Activated CD4-positive, alpha-beta T cell treated with anti-CD3 and anti-CD28 coated beads for 36 hours (primary cell): Measurements from ENCODE around the gene DDX10. TPM values are rescaled to one million over a fixed set of nuclear protein-coding genes. Genes with fewer than 3 reads are reported as not detected.
A peak's percentile ranks its signal among the peaks of the same experiment; 100 is the strongest.

Source experiments
- ATAC-seq: fragments of 200-7000 bp; cut with Tn5 transposase; one replicate; pipeline ENCODE4 v1.10.0; 2021; ENCODE audit warnings: mild to moderate bottlenecking, moderate library complexity
- CTCF ChIA-PET: fragments of 350-600 bp; sonication (Branson Sonifier 250); formaldehyde crosslinking; loops from one replicate; lab custom pipeline; 2021; ENCODE audit warnings: antibody characterized with exemption; lab: Charles Lee
- POLR2A ChIA-PET: fragments of 350-600 bp; sonication (Branson Sonifier 250); formaldehyde crosslinking; loops from one replicate; lab custom pipeline; 2021; ENCODE audit warnings: antibody characterized with exemption, inconsistent platforms; lab: Charles Lee
- DNase-seq: peaks from one replicate; pipeline ENCODE4 v3.0.0-alpha.2; 2020
- H3K27ac Mint-ChIP-seq: one replicate; pipeline ENCODE4 v1.8.0; 2021; ENCODE audit warnings: mixed read lengths
- H3K27me3 Mint-ChIP-seq: one replicate; pipeline ENCODE4 v1.8.0; 2021; ENCODE audit warnings: mixed read lengths
- H3K36me3 Mint-ChIP-seq: one replicate; pipeline ENCODE4 v1.8.0; 2021; ENCODE audit warnings: low read depth, mixed read lengths
- H3K4me1 Mint-ChIP-seq: one replicate; pipeline ENCODE4 v1.8.0; 2021; ENCODE audit warnings: mixed read lengths
- H3K4me3 Mint-ChIP-seq: one replicate; pipeline ENCODE4 v1.8.0; 2021; ENCODE audit warnings: mild to moderate bottlenecking, moderate library complexity, mixed read lengths
- H3K9me3 Mint-ChIP-seq: one replicate; pipeline ENCODE4 v1.8.0; 2021; ENCODE audit warnings: low read depth, mixed read lengths
- intact Hi-C, 2 experiments: fragments of 100-400 bp; cut with DNase I in 1 of 2; cut with micrococcal nuclease in 1 of 2; formaldehyde crosslinking; loops; one replicate each; pipeline versions ENCODE4 v1.14.2 to v1.15.1; 2022 to 2024; cut with DNase I, micrococcal nuclease
- total RNA-seq, 2 experiments: library from RNA; stranded (reverse); gene quantifications; one replicate each; pipeline ENCODE4 v1.2.3, GENCODE V29; 2021

DDX10 gene
- total RNA-seq, 2 experiments from 2014 or later = 45.8 to 50.9 TPM

- Mint-ChIP-seq H3K4me3 (no peak overlapping the region), H3K9me3 (no peaks in the 10 kb centered on the region), H3K27me3 (no peaks in the 10 kb centered on the region), H3K4me1 (peaks cover 18% of the 10 kb centered on the region), H3K27ac (no peak overlapping the region), H3K36me3 (no peaks in the 10 kb centered on the region)
- ATAC-seq (no peak), DNase-seq (no peak)
- intact Hi-C loops = loop anchor here (1.0 kb wide), 1 partner anchor 174 kb away; no protein-coding TSS in a partner anchor
- CTCF ChIA-PET = interaction anchor here (0.6 to 1.5 kb wide), 4 partner anchors 27 to 680 kb away, joined by 3 to 10 read pairs (median 3); no protein-coding TSS in a partner anchor
- POLR2A ChIA-PET = no interaction called here
Observed at GRCh38 chr11:108871867-108872266, 207.0 kb downstream of the DDX10 start.

GRCh38 chr11:108872781-108873291 is 208.0 kb downstream of the DDX10 start:
- DNase-seq (no peak), ATAC-seq (no peak)
- peaks cover 12% of the 10 kb centered on the region for H3K4me1 Mint-ChIP-seq
- H3K27ac Mint-ChIP-seq = no peak overlapping the region
- H3K27me3 Mint-ChIP-seq = no peaks in the 10 kb centered on the region
- ChIA-PET POLR2A (no interaction called here), CTCF (no interaction called here)
- intact Hi-C loops = no loop called here
- H3K9me3 Mint-ChIP-seq = no peaks in the 10 kb centered on the region
- H3K4me3 Mint-ChIP-seq = no peak overlapping the region
- no peaks in the 10 kb centered on the region for H3K36me3 Mint-ChIP-seq

DNA sequence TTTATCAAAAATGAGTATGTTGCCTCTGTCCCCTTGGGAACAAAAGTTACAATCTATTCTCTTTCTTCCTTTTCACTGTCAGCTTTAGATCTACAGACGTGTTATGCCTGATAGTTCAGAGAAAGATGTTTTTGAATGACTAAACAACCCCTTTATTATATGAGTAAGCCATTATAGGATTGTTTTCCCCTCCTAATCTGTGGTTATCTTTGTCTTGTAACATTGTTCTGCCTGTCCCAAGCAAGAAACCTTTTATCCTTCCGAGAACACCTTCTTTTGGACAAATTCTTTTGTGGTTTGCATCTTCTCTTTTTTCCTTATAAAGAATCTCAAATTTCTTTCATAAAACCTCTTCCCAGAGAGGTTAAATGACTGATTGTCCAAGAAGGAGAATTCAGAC is 208.4 kb downstream of the DDX10 start:
- CTCF ChIA-PET = no interaction called here
- H3K27ac Mint-ChIP-seq = no peak overlapping the region
- intact Hi-C loops = no loop called here
- DNase-seq (no peak), ATAC-seq (peak; percentile 39)
- no peaks in the 10 kb centered on the region for H3K36me3 Mint-ChIP-seq
- no peaks in the 10 kb centered on the region for H3K27me3 Mint-ChIP-seq
- H3K9me3 Mint-ChIP-seq = no peaks in the 10 kb centered on the region
- H3K4me1 Mint-ChIP-seq = peaks cover 12% of the 10 kb centered on the region
- H3K4me3 Mint-ChIP-seq = no peak overlapping the region
- POLR2A ChIA-PET = no interaction called here

GRCh38 chr11:108873941-108874340 is 209.1 kb downstream of the DDX10 start:
- H3K36me3 Mint-ChIP-seq = no peaks in the 10 kb centered on the region
- no peak overlapping the region for H3K27ac Mint-ChIP-seq
- H3K4me1 Mint-ChIP-seq = peaks cover 12% of the 10 kb centered on the region
- intact Hi-C loops = no loop called here
- no peaks in the 10 kb centered on the region for H3K9me3 Mint-ChIP-seq
- H3K4me3 Mint-ChIP-seq = no peak overlapping the region
- CTCF ChIA-PET = interaction anchor here (1.3 kb wide), 1 partner anchor 19 kb away, joined by 3 read pairs; no protein-coding TSS in a partner anchor
- ATAC-seq = no peak
- DNase-seq = no peak
- no peaks in the 10 kb centered on the region for H3K27me3 Mint-ChIP-seq
- POLR2A ChIA-PET = no interaction called here

DNA sequence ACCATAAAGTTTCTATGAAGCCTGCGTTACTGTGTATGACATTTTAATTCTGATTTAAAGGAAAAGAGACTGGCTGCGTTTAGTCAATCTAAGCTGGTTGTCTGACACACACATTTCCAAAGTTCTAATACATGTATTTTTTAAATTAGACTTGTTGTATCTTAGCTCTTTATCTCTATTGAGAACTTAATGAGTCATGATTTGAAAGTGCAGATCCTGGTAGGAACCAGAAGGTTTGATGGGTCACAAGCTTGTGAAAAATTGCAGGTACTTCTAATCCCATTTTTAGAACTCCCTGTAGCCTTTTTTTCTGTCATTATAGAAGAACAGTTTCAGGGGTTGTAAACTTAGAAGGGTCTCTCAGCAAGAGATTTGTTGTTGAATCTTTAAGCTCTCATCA is 210.3 kb downstream of the DDX10 start:
- intact Hi-C loops = no loop called here
- no peak for ATAC-seq
- no peak for DNase-seq
- Mint-ChIP-seq H3K27me3 (no peaks in the 10 kb centered on the region), H3K4me1 (peaks cover 12% of the 10 kb centered on the region), H3K4me3 (no peak overlapping the region), H3K27ac (no peak overlapping the region), H3K36me3 (no peaks in the 10 kb centered on the region), H3K9me3 (no peaks in the 10 kb centered on the region)
- ChIA-PET POLR2A (interaction anchor here (0.6 kb wide), 1 partner anchor 1025 kb away, joined by 4 read pairs; no protein-coding TSS in a partner anchor), CTCF (interaction anchor here (0.6 to 1.3 kb wide), 4 partner anchors 14 to 1309 kb away, joined by 3 read pairs; no protein-coding TSS in a partner anchor)

- Mint-ChIP-seq H3K27ac (no peak overlapping the region), H3K4me3 (no peak overlapping the region), H3K4me1 (peaks cover 14% of the 10 kb centered on the region), H3K36me3 (no peaks in the 10 kb centered on the region), H3K9me3 (no peaks in the 10 kb centered on the region), H3K27me3 (no peaks in the 10 kb centered on the region)
- ChIA-PET POLR2A (no interaction called here), CTCF (interaction anchor here (0.7 kb wide), 1 partner anchor 30 kb away, joined by 3 read pairs; no protein-coding TSS in a partner anchor)
- no peak for DNase-seq
- no peak for ATAC-seq
- intact Hi-C loops = no loop called here
Observed at GRCh38 chr11:108877178-108877577, 212.3 kb downstream of the DDX10 start.

DNA sequence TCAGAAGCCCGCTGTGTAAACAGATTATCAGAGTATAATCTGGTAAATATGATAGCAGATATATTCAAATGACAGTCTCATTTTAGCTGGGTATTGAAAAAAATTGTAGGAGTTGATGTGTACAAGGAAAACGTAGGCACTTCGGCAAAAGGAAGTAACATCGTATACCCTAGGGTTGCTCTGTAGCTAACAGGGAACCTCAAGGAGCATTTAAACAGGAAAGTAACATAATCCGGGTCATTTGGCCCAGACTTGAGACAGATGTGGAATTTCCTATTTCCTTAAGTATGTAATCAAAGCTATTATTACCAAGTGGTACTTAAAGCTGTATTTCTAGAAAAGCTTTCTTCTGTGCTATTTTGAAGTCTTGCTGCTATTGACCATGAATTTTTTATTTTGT is 215.6 kb downstream of the DDX10 start:
- CTCF ChIA-PET = no interaction called here
- Mint-ChIP-seq H3K27ac (no peak overlapping the region), H3K9me3 (no peaks in the 10 kb centered on the region), H3K27me3 (no peaks in the 10 kb centered on the region), H3K4me1 (peaks cover 6% of the 10 kb centered on the region), H3K4me3 (no peak overlapping the region), H3K36me3 (no peaks in the 10 kb centered on the region)
- DNase-seq (no peak), ATAC-seq (no peak)
- intact Hi-C loops = no loop called here
- POLR2A ChIA-PET = no interaction called here

DNA sequence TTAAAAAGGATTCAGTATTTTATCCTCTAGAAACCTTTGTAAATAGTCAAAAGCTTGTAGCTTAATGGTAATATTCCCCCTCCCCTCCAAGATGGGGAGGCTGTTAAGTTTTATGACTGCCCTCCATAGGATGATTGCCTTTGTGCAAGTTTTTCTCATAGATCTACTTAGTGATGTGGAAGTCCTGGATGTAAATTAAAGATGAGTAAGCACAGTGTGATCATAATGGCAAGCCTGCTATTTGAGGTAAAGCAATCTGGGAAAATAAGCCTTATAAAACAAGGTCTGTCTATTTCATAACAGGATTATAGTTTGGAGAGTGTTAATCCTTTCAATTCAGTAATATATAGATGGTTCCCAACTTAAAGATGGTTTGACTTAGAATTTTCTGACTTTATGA is 216.3 kb downstream of the DDX10 start:
- intact Hi-C loops = no loop called here
- DNase-seq = no peak
- no peak overlapping the region for H3K4me3 Mint-ChIP-seq
- ChIA-PET POLR2A (no interaction called here), CTCF (interaction anchor here (0.8 kb wide), 1 partner anchor 34 kb away, joined by 3 read pairs; no protein-coding TSS in a partner anchor)
- no peak for ATAC-seq
- H3K27ac Mint-ChIP-seq = no peak overlapping the region
- no peaks in the 10 kb centered on the region for H3K36me3 Mint-ChIP-seq
- H3K9me3 Mint-ChIP-seq = no peaks in the 10 kb centered on the region
- peaks cover 11% of the 10 kb centered on the region for H3K4me1 Mint-ChIP-seq
- H3K27me3 Mint-ChIP-seq = no peaks in the 10 kb centered on the region

GRCh38 chr11:108882211-108882831 is 217.5 kb downstream of the DDX10 start:
- Mint-ChIP-seq H3K36me3 (no peaks in the 10 kb centered on the region), H3K4me3 (no peak overlapping the region), H3K4me1 (peaks cover 18% of the 10 kb centered on the region), H3K27ac (no peak overlapping the region), H3K9me3 (no peaks in the 10 kb centered on the region), H3K27me3 (no peaks in the 10 kb centered on the region)
- ChIA-PET POLR2A (no interaction called here), CTCF (no interaction called here)
- DNase-seq = no peak
- no peak for ATAC-seq
- intact Hi-C loops = no loop called here

- ChIA-PET POLR2A (no interaction called here), CTCF (no interaction called here)
- H3K4me3 Mint-ChIP-seq = no peak overlapping the region
- intact Hi-C loops = no loop called here
- DNase-seq (no peak), ATAC-seq (no peak)
- H3K27ac Mint-ChIP-seq = no peak overlapping the region
- no peaks in the 10 kb centered on the region for H3K9me3 Mint-ChIP-seq
- H3K4me1 Mint-ChIP-seq = peaks cover 20% of the 10 kb centered on the region
- H3K36me3 Mint-ChIP-seq = no peaks in the 10 kb centered on the region
- H3K27me3 Mint-ChIP-seq = no peaks in the 10 kb centered on the region
Observed at GRCh38 chr11:108886005-108886659, 221.3 kb downstream of the DDX10 start.

GRCh38 chr11:108886660-108887009 is 221.8 kb downstream of the DDX10 start:
- ATAC-seq (peak; percentile 26), DNase-seq (no peak)
- H3K27me3 Mint-ChIP-seq = no peaks in the 10 kb centered on the region
- H3K36me3 Mint-ChIP-seq = peaks cover 3% of the 10 kb centered on the region
- no peak overlapping the region for H3K4me3 Mint-ChIP-seq
- H3K9me3 Mint-ChIP-seq = no peaks in the 10 kb centered on the region
- H3K4me1 Mint-ChIP-seq = peaks cover 20% of the 10 kb centered on the region
- intact Hi-C loops = no loop called here
- ChIA-PET POLR2A (no interaction called here), CTCF (no interaction called here)
- no peak overlapping the region for H3K27ac Mint-ChIP-seq
